HG02678 (cell line): ENCODE measurements around the gene GPR15.

ENCODE experiments used
- ATAC-seq: cut with Tn5 transposase; IDR thresholded peaks from one replicate; pipeline ENCODE4 v1.9.1; 2021; ENCODE audit warnings: mild to moderate bottlenecking, moderate library complexity; ENCODE audit not compliant: unreplicated experiment

Gene GPR15

GRCh38 chr3:98531622-98532274, at the start of gene GPR15:
Gene GPR15, plus strand, starts transcription at chr3:98531978. Its CDS starts 56 bp downstream, at chr3:98532034.
- peak; percentile 34 for ATAC-seq

GRCh38 chr3:98482717-98483482, 48.9 kb upstream of the GPR15 start:
- ATAC-seq: no peak

DNA sequence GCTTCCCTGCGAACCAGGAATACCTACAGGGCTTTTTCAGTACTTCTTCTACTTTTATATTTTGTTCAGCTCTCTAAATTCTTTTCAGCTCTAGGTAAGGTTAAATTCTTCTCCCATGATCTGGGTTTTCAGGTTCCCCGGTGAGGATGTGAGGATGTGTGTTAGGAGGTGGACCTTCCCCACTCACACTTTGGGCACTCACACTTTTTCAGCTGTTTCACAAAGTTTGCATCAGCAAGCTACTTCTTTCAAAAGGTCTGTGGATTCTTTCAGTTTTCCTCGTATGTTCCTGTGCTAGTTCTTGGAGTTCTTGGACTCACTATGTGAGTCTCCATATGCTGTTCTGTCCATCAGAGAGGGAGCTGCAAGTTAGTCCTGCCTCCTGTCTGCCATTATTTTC, 48.2 kb upstream of the GPR15 start:
- no peak for ATAC-seq

DNA sequence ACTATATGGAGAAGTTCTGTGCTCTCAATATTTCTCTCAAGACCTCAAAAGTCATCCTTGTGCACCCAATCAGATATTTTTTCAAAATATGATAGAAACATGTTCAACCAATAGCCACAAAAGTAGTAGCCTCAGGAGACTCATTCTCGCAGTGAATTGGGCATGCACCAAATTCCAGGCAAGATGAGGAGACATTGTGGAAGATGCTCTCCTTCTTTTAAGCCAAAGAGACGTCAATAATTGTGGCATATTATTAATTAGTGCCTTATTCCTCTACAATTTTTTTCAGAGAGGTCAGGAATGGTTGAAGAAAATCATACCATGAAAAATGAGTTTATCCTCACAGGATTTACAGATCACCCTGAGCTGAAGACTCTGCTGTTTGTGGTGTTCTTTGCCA, 34.4 kb upstream of the GPR15 start, which contains the start of gene OR5K2:
Gene OR5K2 (plus strand): TSS at position 301 of the 400 bp plus-strand sequence. CDS start 0 bp downstream, at position 301.
- ATAC-seq: no peak

GRCh38 chr3:98500019-98500418, 31.8 kb upstream of the GPR15 start:
- ATAC-seq: no peak

DNA sequence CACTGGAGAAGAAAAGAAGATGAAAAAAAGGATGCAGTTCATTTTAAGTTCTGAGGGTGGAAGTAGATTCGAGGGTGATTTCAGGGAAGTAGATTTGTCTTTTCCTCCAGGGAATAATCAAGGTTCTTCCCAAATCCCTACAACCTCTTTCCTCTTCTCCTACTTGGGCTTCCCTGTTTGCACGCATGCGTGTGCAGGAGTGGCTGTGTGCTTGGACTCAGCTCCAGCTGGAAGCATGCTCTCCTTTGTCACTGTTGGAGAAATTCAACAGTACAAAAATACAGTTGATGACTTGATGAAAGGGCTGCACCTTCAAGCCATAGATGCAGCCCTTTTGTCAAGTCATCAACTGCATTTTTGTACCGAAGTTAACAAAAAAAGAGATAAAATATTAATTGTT, 30.5 kb upstream of the GPR15 start:
- no peak for ATAC-seq

- no peak for ATAC-seq
Observed at GRCh38 chr3:98501863-98502576, 29.8 kb upstream of the GPR15 start.

DNA sequence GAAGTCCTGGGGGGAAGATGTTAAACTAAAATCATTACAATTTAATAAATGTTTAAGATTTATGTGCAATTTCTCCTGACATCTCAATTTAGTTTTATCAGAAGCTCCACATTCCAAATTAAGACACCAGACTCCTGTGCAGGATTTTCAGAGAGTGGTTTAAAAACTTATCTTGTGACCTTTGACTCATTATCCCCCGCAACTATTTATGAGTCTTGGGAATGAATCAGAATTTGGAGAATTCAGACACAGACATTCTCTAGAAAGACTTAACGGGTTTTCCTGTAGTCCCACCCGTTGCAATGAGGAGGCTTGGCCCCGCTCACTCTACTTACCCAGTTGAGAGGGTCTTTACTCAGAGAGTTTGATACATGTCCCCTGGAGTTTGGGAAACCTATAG, 27.2 kb upstream of the GPR15 start:
- ATAC-seq: no peak

DNA sequence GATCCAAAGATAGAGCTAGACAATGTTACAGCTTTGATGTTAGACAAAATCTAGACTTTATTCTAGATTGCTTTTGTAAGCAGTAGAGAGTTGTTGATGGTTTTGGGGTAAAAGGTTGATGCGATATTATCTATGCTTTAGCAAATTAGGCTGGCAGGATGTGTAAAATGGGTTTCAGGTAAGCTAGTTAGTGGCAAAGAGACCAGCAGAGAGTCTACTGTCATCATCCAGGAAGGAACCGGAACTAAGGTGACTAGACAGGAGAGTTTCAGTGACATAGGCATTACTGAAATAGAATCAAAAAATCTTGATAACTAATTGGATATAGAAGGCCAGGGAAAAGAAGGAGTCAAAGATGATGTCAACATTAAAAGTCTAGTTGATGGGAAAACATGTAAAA, 23.2 kb upstream of the GPR15 start:
- ATAC-seq: no peak

- ATAC-seq: no peak
Observed at GRCh38 chr3:98512576-98512975, 19.2 kb upstream of the GPR15 start.

DNA sequence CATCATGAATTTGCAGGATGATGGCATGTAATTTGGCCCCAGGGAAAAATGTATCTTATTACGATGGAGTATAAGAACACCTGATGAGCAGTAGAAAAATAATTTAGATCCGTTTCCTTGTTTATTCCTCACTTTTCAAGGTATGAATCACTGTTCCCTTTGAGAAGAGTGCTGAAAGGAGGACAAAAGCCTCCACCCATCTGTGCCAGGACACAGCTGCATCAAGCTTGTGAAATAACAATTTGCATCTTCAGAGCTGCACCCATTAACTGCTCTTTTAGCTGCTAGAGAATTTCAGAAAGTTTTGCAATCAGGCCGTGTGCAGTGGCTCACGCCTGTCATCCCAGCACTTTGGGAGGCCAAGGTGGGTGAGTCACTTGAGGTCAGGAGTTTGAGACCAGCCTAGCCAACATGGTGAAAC, 18.7 kb upstream of the GPR15 start:
- ATAC-seq: no peak

GRCh38 chr3:98513736-98514135, 18.0 kb upstream of the GPR15 start:
- no peak for ATAC-seq

DNA sequence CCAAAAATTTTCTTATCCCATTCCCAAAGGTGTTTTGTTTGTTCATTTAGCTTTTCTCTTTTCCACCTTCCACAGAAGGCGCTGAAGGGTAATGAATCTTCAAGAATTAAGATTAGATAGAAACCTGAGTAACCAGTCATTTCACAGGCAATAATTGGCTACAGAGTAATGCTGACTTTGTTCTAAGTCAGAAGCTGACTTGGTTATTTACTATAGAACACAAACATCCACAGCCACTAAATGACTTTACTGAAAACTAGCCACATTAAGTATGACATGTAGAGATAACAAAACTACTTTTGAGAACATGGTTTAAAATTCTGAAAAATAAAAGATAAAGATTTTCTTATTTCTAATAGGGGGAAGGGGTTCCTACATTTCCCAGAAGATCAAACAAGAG, 16.8 kb upstream of the GPR15 start:
- ATAC-seq: no peak

DNA sequence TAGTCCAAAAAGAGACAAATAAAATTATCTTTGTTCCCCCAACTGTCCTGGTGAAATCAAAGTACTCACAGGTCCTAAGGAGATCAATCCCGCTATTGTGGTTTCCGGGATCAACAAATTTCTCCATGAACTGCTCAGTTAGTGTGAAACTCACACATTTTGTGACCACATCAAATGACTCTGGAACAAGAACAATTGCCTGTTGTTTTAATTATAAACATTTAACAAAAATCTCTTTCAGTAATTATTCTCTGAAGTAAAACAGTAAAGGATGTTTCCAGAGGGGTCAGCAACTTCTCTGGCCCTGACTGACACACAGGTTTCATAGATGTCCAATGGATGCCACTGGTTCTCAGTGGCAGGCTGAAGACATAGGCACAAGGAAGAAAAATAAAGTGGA, 13.0 kb upstream of the GPR15 start:
- ATAC-seq: no peak

DNA sequence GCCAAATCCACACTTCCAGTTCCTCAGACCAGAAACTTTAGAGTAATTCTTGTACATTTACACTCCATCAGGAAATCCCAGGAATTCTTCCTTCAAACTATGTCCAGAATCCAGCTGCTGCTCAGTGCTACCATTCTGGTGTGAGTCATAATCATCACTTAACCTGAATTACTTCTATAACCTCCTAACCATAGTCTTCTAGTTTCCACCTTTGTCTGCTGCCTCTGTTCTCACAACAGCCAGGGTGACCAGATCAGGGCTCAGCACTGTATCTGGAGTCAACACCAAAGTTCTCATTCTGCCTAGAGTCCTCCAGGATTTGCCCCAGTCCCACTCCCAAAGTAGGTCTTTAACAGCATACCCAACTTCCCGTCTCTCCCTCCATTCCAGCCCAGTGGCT, 12.4 kb upstream of the GPR15 start:
- no peak for ATAC-seq

GRCh38 chr3:98521897-98522543, 9.8 kb upstream of the GPR15 start:
- ATAC-seq: peak; percentile 42

- peak; percentile 86 for ATAC-seq
Observed at GRCh38 chr3:98522544-98523281, 9.1 kb upstream of the GPR15 start, which contains the start of gene CLDND1. Gene CLDND1, minus strand, starts transcription at chr3:98522902. Its CDS starts 1,478 bp downstream, at chr3:98521424.

DNA sequence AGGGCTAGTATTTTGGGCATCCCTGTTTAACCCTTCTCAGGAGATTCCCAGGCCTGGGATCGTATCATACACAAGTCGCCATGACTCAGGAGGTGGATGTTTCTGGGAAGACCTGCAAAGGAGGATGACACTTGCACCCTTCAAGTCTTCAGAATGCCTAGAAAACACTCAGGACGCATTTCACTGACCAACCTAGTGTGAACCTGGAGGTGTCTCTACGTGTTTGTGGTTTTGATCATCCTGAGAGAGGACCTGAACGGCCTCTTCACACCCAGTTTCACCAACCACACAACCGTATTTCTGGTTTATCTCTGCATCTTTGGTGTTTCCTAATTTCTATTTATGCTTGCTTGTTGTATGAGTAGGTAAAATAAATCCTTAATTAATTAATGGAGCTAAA, 6.3 kb upstream of the GPR15 start:
- ATAC-seq: no peak

GRCh38 chr3:98528474-98529346, 3.1 kb upstream of the GPR15 start:
- no peak for ATAC-seq
